Kidney (tissue), 14 donors: ENCODE data around the gene METRNL. TPM values are rescaled to one million over a fixed set of nuclear protein-coding genes. Genes with fewer than 3 reads are reported as not detected.
"Not testable (repeated sequence)": the region's sequence is repeated elsewhere in the genome, so short reads cannot be mapped to it uniquely, and the experiment has no call there.

Experiments
- DNase-seq, 5 donors: peaks; one replicate each; pipeline ENCODE4 v3.0.0-alpha.2; 2013 to 2020
- FAIRE-seq: peaks from 2 replicates; lab custom pipeline; 2012; peaks lifted over from hg19 to GRCh38; lab: Jason Lieb, UNC
- H3K27ac ChIP-seq, 2 donors: one replicate each; pipeline ENCODE4 v1.7.0; 2013; ENCODE audit warnings: low read depth in 2 of 2, low read length in 2 of 2, inconsistent platforms in 1 of 2
- H3K27me3 ChIP-seq: one replicate; pipeline ENCODE4 v1.7.1; 2013; ENCODE audit warnings: low read length, inconsistent platforms; ENCODE audit not compliant: control insufficient read depth, insufficient read depth
- H3K36me3 ChIP-seq, 3 donors: one replicate each; pipeline versions ENCODE4 v1.7.0 to v1.7.1; 2013; ENCODE audit warnings: low read length in 3 of 3, control low read depth in 1 of 3, inconsistent platforms in 1 of 3; ENCODE audit not compliant: insufficient read depth in 3 of 3, control insufficient read depth in 2 of 3
- H3K4me1 ChIP-seq, 3 donors: one replicate each; pipeline versions ENCODE4 v1.7.0 to v1.7.1; 2013; ENCODE audit warnings: low read length in 3 of 3, inconsistent platforms in 1 of 3, low read depth in 1 of 3; ENCODE audit not compliant: control insufficient read depth in 2 of 3, insufficient read depth in 2 of 3
- H3K4me3 ChIP-seq, 3 donors: one replicate each; pipeline versions ENCODE4 v1.7.0 to v1.8.1; 2013; ENCODE audit warnings: low read length in 3 of 3, control low read depth in 1 of 3, inconsistent platforms in 1 of 3
- H3K9ac ChIP-seq, 3 donors: one replicate each; pipeline versions ENCODE4 v1.7.0 to v1.7.1; 2013; ENCODE audit warnings: low read length in 3 of 3, control low read depth in 1 of 3, inconsistent platforms in 1 of 3
- H3K9me3 ChIP-seq, 3 donors: one replicate each; pipeline versions ENCODE4 v1.7.0 to v1.7.1; 2013; ENCODE audit warnings: low read length in 3 of 3, control low read depth in 1 of 3, inconsistent platforms in 1 of 3; ENCODE audit not compliant: control insufficient read depth in 2 of 3, insufficient read depth in 1 of 3
- intact Hi-C: fragments of 100-400 bp; cut with DNase I; formaldehyde crosslinking; loops from one replicate; pipeline ENCODE4 v1.11.1; 2022
- polyA plus RNA-seq: library from polyadenylated mRNA; stranded (reverse); fragments of 350-450 nt; fragmentation: Illumina TruSeq; extraction: RNeasy Lipid Tissue Mini Kit (QIAGEN cat#74804); gene quantifications from one replicate; pipeline ENCODE4 v1.2.3, GENCODE V29; 2014; ENCODE audit warnings: low read depth, low replicate concordance; ENCODE audit not compliant: insufficient read depth
- total RNA-seq: library from RNA; stranded (reverse); fragmentation: NEBNext Ultra II Directional; extraction: Animal tissue kit (Norgen Biotek cat#: 25700); gene quantifications from one replicate; pipeline ENCODE4 v1.2.1, GENCODE V29; 2021
- TF ChIP-seq, protein P1 (sequence below): IDR thresholded peaks from 3 replicates; pipeline ENCODE4 v1.5.1; 2012; ENCODE audit warnings: mild to moderate bottlenecking, moderate library complexity, borderline replicate concordance; ENCODE audit not compliant: insufficient read depth; ENCODE audit errors: extremely low read depth
- donor health status: control.
- donor health status: control.
- donor health status: control.
- donor health status: control.
- donor health status: control.
- donor health status: DM: yes; HTN: yes; CAD: no.
- donor health status: Normal renal cell carcinoma (clear cell type).

The METRNL gene
- total and polyA plus RNA-seq, 2 donors from 2014 or later = 61.5 to 107 TPM

DNA sequence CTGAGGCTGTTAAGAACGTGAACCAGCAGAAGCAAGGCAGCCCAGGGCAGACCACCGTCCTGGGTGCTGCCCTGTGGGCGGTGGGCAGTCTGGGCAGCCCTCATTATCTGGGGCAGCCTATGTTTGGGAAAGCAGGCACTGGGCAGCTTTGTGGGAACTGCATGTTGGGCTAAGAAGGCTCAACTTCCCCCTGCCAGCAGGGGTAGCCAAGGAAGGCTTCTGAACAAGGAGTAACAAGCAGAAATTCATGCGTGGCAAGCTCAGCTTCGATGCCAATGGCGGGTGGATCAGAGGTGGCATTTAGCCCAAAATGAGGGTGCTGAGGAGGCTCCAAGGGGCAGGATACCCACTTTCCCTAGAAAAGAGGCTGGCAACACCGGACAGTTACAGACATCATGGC, 42.7 kb upstream of the METRNL start:
- no peaks in the 10 kb centered on the region for H3K27me3 ChIP-seq
- intact Hi-C loops = no loop called here
- H3K4me1 ChIP-seq = no peaks in the 10 kb centered on the region
- H3K9ac ChIP-seq = no peak overlapping the region
- H3K36me3 ChIP-seq = no peaks in the 10 kb centered on the region
- DNase-seq (no peak), FAIRE-seq (no peak)
- H3K9me3 ChIP-seq = peaks cover 0 to 7% (median 2%) of the 10 kb centered on the region in 3 donors
- H3K4me3 ChIP-seq = no peak overlapping the region
- TF ChIP-seq, protein P1, sequence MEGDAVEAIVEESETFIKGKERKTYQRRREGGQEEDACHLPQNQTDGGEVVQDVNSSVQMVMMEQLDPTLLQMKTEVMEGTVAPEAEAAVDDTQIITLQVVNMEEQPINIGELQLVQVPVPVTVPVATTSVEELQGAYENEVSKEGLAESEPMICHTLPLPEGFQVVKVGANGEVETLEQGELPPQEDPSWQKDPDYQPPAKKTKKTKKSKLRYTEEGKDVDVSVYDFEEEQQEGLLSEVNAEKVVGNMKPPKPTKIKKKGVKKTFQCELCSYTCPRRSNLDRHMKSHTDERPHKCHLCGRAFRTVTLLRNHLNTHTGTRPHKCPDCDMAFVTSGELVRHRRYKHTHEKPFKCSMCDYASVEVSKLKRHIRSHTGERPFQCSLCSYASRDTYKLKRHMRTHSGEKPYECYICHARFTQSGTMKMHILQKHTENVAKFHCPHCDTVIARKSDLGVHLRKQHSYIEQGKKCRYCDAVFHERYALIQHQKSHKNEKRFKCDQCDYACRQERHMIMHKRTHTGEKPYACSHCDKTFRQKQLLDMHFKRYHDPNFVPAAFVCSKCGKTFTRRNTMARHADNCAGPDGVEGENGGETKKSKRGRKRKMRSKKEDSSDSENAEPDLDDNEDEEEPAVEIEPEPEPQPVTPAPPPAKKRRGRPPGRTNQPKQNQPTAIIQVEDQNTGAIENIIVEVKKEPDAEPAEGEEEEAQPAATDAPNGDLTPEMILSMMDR = no peak
- no peak overlapping the region for H3K27ac ChIP-seq

DNA sequence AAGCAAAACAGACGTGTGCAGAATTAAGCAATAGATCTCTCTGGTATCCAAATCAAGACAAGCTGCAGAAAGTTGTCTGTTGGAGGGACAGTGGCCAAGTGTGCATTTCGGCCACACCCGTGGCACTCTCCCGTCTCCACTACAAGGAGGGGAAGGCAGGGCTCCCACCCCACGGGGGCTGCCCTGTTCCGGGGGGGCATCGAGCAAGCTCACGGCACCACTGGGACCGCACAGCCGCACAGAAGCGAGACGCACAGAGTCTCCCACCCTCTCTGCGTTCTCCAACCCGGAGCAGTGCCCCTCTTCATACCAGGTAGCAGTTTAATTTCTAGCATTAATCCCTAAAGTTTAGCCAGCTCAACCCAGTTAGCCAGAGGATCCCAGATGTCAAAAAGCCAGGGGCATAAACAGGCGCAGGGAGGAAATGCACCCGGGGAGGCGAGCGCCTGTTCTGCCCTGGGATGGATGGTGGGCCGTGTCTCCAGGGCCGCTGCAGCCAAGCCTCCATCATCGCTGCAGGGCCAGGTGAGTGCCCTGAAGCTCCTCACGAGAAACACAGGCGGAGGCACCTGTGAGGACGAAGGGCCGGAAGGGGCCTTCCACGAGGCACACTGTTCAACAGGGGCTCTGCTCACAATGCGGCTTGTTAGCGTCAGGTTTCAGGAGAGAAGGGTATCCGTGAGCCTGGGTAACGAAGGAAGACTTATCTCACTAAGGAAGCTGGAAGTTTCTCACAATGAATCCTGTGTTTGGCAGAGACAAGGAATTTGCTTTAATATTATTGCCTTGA, 42.1 kb upstream of the METRNL start:
- FAIRE-seq = no peak
- intact Hi-C loops = no loop called here
- no peaks in the 10 kb centered on the region for H3K4me1 ChIP-seq
- TF ChIP-seq, protein P1 = no peak
- peak in 2 of 5 donors; percentile 32 to 39 for DNase-seq
- H3K27ac ChIP-seq = no peak overlapping the region
- no peak overlapping the region for H3K9ac ChIP-seq
- no peaks in the 10 kb centered on the region for H3K27me3 ChIP-seq
- H3K36me3 ChIP-seq = no peaks in the 10 kb centered on the region
- peaks cover 0 to 11% (median 2%) of the 10 kb centered on the region in 3 donors for H3K9me3 ChIP-seq
- no peak overlapping the region for H3K4me3 ChIP-seq

DNA sequence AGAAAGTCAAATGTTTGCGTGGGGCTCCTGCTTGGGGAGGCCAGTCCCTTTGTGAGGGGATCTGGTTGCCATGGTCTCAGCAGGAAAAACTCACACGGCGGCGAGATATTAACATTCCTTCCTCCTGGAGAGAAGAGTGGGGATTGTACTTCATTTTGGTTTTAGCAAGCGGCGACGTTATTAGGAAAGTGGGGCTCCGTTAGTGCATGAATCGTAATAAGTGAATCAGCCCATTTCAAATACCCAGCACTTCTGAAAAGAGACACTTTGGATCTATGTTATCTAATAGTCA, 41.6 kb upstream of the METRNL start:
- Histone ChIP-seq H3K27me3 (no peaks in the 10 kb centered on the region), H3K4me1 (no peaks in the 10 kb centered on the region), H3K27ac (no peak overlapping the region), H3K36me3 (no peaks in the 10 kb centered on the region), H3K4me3 (no peak overlapping the region), H3K9me3 (peaks cover 0 to 11% (median 2%) of the 10 kb centered on the region in 3 donors), H3K9ac (no peak overlapping the region)
- DNase-seq = no peak
- FAIRE-seq = no peak
- TF ChIP-seq, protein P1 = no peak
- intact Hi-C loops = no loop called here

DNA sequence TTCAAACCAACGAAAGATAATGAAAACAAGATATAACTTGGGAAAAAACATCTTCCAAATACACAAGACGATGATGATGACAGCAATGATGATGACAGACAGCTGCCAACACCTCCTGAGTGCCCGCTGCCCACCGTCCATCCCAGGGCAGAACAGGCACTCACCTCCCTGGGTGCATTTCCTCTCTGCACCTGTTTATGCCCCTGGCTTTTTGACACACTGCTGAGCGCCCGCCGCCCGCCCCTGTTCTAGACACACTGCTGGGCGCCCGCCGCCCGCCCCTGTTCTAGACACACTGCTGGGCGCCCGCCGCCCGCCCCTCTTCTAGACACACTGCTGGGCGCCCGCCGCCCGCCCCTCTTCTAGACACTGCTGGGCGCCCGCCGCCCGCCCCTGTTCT, 40.4 kb upstream of the METRNL start:
- H3K4me3 ChIP-seq, intact Hi-C loops, DNase-seq, H3K4me1 ChIP-seq, H3K9ac ChIP-seq, H3K36me3 ChIP-seq, H3K27me3 ChIP-seq, FAIRE-seq, H3K27ac ChIP-seq: not testable (repeated sequence)
- H3K9me3 ChIP-seq = peaks cover 0 to 11% (median 2%) of the 10 kb centered on the region in 3 donors
